Body of pancreas (tissue), 4 donors: ENCODE data around the gene ERCC6L2.

Experiments used
- CTCF ChIP-seq, 7 experiments: fragments of 450-650 bp in 4 of 7; fragments of 200-600 bp in 3 of 7; sonication (generic) in 3 of 7; IDR thresholded peaks; one replicate each; pipeline ENCODE4 v1.5.1; 2016 to 2019; ENCODE audit warnings: antibody characterized with exemption in 7 of 7
- POLR2A ChIP-seq, 3 donors: fragments of 450-650 bp; IDR thresholded peaks; one replicate each; pipeline ENCODE4 v1.6.1; 2016; ENCODE audit warnings: antibody characterized with exemption in 3 of 3, mild to moderate bottlenecking in 2 of 3

DNA sequence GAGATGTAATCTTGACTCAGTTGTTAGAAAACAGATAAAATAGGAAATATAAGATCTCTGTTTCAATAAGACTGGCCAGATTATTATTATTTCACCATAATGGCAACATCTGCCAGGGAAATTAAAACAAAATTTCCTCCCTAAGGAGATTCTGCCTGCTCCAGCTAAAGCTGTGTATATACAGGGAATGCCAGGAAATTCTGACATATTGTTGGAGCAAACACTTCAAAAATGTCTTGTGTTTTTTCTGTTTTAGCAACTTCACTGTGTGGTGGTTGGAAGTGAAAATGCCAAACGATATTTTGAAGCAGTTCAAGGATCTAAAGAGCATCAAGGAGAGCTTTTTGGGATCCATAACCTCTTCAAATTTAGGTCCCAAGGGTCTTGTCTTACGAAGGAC, 90.8 kb downstream of the ERCC6L2 start:
- TF ChIP-seq CTCF (IDR thresholded peaks at IDR 0.05) = no peak
- no peak for TF ChIP-seq POLR2A (IDR thresholded peaks at IDR 0.05)
